Fibroblast of mammary gland (primary cell): ENCODE results near the gene OR2D2.

Experiments used
- DNase-seq: peaks from one replicate; pipeline ENCODE4 v3.0.0-alpha.2; 2010; ENCODE audit warnings: low read depth
- H3K4me3 ChIP-seq: 2 replicates; pipeline ENCODE4 v1.5.1; 2011; ENCODE audit warnings: low read depth, mild to moderate bottlenecking, low read length, moderate library complexity; ENCODE audit not compliant: control insufficient read depth
- TF ChIP-seq, protein P1 (sequence below): conservative IDR thresholded peaks from 2 replicates; pipeline ENCODE4 v1.5.1; 2011; ENCODE audit warnings: low read depth, low read length, inconsistent platforms; ENCODE audit not compliant: control insufficient read depth, insufficient read depth

The OR2D2 gene, protein sequence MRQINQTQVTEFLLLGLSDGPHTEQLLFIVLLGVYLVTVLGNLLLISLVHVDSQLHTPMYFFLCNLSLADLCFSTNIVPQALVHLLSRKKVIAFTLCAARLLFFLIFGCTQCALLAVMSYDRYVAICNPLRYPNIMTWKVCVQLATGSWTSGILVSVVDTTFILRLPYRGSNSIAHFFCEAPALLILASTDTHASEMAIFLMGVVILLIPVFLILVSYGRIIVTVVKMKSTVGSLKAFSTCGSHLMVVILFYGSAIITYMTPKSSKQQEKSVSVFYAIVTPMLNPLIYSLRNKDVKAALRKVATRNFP

DNA sequence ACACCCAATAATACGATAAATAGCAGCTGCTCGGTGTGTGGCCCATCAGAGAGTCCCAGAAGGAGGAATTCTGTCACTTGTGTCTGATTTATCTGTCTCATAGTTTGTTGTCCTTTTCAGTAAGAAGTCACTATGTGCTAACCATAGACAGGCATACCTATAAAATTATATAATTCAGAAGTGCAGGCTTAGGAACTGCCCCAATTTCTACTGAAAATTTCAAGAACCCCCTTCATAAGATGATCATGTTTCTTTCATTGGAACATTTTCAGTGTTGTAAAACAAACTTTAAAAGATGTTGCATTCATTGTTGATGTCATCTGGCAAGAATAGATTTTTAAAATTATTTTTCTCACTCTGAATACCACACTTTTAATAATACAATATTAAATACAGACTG lies at the start of gene OR2D2:
Gene OR2D2 (minus strand): TSS at position 101 of the 400 bp plus-strand sequence. CDS start 0 bp downstream, at position 101.
- TF ChIP-seq, protein P1, sequence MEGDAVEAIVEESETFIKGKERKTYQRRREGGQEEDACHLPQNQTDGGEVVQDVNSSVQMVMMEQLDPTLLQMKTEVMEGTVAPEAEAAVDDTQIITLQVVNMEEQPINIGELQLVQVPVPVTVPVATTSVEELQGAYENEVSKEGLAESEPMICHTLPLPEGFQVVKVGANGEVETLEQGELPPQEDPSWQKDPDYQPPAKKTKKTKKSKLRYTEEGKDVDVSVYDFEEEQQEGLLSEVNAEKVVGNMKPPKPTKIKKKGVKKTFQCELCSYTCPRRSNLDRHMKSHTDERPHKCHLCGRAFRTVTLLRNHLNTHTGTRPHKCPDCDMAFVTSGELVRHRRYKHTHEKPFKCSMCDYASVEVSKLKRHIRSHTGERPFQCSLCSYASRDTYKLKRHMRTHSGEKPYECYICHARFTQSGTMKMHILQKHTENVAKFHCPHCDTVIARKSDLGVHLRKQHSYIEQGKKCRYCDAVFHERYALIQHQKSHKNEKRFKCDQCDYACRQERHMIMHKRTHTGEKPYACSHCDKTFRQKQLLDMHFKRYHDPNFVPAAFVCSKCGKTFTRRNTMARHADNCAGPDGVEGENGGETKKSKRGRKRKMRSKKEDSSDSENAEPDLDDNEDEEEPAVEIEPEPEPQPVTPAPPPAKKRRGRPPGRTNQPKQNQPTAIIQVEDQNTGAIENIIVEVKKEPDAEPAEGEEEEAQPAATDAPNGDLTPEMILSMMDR, result no peak
- DNase-seq, result no peak

DNA sequence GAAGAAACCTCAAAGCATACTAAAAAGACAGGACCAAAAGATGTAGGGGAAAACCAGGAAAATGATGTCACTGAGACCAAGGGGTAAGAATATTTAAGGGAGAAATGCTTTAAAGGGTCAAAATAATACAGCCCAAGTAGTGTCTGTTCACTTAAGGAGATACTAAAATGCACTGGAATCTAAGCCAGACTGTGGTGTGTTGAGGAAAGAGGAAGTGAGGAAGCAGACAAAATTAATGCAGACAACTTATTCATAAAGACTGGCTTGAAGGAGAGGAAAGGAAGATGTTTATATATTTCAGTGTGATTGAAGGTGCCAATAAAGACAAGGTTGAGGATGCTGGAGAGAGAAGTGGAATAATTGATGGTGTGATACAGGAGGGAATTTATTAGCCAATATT lies 49.7 kb upstream of the OR2D2 start:
- H3K4me3 ChIP-seq, result no peak overlapping the region
- no peak for DNase-seq
- TF ChIP-seq, protein P1, result no peak

More for the DNA sequence above, at the start of gene OR2D2:
- no peak within 1 kb of the TSS for H3K4me3 ChIP-seq

DNA sequence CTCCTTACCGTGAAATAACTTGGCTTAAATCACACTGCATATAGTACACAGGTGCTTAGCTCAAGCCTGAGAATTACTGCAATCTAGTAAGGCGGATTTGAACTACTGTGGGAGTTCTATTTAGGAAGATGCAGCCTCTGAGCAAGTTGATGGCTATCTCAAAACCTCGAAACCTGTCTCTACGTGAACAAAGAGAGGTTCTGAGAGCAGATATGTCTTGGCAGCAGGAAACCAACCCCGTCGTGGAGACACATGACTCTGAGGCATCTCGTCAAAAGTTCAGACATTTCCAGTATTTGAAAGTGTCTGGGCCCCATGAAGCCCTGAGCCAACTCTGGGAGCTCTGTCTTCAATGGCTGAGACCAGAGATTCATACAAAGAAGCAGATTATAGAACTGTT lies 39.8 kb upstream of the OR2D2 start:
- TF ChIP-seq, protein P1, result no peak
- no peak for DNase-seq
- H3K4me3 ChIP-seq, result no peak overlapping the region

DNA sequence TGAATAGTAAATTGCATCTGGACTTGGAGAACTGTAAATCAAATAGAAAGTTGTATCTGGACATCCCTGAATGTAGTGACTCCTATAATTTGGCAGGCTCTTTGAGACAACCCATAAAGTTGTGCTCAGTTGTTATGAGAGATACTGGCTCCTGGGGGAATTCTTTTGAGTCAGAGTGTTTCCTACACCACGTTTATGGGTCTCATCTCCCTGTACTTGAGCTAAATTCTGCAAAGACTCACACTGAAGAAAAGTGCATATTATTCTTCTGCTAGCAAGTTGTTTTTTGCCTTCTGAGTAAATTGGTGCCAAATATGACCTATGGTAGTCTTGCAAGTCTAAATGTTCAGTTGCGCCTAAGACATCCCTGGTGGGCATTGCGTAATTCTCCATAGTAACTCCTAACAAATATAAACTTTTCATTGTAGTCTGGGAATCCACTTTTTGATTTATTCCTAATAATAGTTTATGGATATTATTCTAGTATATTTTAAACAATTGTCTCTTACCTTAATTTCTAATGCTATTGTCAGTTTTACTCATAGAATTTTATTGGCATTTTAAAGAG lies 38.9 kb upstream of the OR2D2 start:
- H3K4me3 ChIP-seq, result no peak overlapping the region
- TF ChIP-seq, protein P1, result no peak
- peak; percentile 79 for DNase-seq

DNA sequence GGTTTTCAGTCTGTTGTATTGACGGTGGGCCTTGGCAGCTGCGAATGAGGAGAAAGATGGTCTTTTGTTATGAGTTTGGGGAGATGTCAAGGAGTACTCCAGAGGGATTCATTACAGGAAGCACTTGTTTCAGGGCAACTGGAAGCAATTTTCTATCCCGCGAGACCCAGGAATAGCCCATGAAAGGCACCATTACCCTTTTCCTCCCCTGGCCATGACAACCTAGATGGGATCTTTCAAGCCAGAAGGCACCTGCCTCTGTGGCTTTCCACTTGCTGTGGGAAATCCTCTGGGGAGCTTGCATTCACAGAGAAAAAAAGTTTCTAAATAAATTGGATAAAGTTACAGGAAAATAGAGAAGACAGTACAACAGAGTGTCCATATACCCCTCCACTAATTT lies 36.6 kb upstream of the OR2D2 start:
- no peak overlapping the region for H3K4me3 ChIP-seq
- no peak for DNase-seq
- TF ChIP-seq, protein P1, result no peak

DNA sequence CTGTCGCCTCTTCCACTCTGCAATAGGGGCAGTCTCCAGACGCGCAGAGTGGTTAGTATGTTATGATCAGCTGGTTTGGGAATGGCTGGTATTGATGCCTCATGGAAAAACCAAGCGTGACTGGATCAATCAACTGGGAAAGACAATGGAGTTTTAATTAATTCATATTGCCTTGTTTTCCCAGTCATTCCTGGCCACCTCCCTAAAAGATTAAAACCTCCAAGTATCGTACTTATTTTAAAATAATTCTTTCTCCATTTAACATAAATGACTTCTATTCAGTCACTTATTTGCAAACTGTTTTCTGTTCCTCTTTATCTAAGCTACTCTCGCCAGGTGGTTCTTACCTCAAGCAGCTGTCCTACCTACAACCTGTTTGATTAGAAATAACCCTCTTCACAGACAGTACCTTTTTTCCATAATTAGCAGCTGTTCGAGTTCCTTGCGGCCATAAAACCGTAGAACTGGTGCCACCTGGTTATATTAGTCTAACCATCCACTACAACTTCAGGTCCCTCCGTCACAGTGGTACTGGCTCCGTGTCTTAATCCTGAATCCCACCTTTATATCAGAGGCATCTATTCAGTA lies 34.8 kb upstream of the OR2D2 start:
- peak overlapping the region; percentile 86 for H3K4me3 ChIP-seq
- no peak for DNase-seq
- TF ChIP-seq, protein P1, result no peak
